HG03139 (cell line): ENCODE measurements around the gene ECEL1.
"Not testable (repeated sequence)": the region's sequence is repeated elsewhere in the genome, so short reads cannot be mapped to it uniquely, and the experiment has no call there.

Experiments used
- ATAC-seq: cut with Tn5 transposase; IDR thresholded peaks from one replicate; pipeline ENCODE4 v1.9.1; 2021; ENCODE audit not compliant: unreplicated experiment

The ECEL1 gene

DNA sequence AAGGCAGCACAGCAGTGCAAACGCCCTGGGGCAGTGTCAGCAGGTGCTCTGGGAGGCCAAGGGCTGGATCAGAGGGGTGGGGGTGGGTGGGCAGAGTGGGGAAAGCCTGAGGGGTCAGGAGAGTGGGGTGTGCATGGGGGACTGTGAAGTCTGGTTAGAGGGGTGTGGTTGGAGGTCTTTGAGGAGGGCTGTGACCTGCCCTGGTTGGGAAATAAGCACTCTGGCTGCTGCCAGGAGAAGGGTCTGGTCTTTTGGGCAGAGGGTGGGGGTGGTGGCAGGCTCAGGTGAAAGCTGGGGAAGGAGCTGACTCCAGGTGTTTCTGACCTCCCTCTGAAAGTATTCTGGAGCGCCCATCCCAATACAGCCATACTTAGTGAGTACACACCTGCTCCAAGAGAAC, 27.5 kb downstream of the ECEL1 start:
- no peak for ATAC-seq

DNA sequence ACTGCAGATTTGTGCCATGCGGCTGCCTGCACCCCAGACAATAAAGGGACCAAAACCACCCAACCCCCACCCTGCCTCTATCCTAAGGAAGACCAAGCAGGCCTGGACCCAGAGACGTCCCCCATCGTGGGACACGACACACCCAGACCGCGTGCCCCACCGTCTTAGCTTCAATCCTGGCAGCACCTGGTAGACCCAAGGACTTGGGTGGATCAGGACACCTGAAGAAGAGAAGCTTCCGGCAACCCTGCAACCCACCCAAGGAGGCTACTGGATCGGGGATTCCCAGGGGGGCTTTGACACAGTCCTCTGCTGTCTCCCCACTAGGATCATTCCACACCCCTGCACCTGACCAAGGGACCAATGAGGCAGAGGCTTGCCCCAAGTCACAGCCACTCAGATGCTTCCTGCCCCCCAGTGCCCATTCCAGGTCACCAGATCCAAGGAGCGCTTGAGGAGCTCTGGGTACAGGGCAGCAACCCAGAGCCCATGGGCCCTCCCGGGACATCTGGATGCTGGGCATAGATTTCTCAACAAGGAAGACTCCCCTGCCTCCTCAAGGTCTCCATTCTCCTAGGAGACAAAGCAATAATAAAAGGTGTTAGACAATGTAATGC, 28.1 kb downstream of the ECEL1 start:
- ATAC-seq, result no peak

DNA sequence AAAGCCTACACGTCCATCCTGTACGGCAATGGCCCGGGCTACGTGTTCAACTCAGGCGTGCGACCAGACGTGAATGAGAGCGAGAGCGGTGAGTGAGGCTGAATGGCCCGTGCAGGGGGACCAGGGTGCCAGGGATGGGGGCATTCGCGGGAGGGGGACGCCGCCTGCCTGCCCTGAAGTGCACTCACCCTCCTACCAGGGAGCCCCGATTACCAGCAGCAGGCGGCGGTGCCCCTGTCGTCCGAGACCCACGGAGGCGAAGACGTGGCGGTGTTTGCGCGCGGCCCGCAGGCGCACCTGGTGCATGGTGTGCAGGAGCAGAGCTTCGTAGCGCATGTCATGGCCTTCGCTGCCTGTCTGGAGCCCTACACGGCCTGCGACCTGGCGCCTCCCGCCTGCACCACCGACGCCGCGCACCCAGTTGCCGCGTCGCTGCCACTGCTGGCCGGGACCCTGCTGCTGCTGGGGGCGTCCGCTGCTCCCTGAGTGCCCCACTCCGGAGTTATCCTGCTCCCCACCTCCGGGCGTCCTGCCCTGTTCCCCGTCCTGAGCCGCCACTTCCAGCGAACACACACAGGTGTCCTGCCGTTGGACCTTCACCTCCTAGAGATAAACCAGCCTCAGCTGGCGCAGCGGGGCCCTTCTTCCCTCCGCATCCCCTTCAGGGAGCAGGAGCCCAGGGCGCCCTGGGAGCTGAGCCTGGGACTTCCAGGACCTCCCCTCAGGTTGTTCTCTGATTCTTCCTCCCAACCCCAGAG, 28.8 kb downstream of the ECEL1 start:
- ATAC-seq, result no peak

DNA sequence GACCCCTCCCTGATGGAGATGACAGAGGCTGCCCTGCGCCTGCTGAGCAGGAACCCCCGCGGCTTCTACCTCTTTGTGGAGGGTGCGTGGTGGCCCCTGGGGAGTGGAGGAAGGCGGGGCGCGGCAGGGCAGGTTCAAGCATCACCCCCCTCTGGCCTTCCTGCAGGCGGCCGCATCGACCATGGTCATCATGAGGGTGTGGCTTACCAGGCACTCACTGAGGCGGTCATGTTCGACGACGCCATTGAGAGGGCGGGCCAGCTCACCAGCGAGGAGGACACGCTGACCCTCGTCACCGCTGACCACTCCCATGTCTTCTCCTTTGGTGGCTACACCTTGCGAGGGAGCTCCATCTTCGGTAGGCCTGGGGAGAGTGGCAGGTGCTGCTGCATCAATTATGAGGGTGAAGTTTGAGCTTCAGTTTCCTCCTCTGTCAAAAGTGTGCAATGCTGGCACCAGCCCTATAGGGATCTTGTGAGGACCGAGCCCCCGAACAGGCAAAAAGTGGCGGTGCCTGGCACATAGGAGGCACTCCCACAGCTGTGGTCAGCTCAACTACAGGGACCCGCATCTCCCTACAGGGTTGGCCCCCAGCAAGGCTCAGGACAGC, 29.5 kb downstream of the ECEL1 start:
- ATAC-seq, result no peak

DNA sequence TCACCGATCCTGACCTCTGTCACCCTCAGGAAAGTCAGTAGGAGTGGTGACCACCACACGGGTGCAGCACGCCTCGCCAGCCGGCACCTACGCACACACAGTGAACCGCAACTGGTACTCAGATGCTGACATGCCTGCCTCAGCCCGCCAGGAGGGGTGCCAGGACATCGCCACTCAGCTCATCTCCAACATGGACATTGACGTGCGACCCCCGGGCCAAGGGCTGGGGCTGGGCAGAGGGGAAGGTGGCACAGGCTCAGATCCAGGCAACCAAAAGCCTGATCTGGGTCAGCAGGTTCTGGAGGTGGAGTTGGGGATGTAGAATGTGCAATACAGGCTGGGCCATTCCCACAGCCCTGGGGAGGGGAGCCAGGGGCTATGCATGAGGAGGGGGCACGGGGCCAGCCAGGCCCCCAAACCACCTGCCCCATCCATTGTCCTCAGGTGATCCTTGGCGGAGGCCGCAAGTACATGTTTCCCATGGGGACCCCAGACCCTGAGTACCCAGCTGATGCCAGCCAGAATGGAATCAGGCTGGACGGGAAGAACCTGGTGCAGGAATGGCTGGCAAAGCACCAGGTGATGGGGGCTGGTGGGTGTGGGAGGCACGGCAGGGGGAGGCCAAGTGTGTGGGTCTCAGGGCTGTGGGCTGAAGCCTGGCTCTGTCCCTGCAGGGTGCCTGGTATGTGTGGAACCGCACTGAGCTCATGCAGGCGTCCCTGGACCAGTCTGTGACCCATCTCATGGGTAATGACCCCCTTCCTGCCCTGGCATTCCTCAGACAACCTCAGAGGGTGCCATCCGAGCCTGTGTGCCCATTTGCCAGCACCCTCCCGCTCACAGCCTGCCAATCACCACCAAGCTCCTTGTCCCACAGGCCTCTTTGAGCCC, 30.3 kb downstream of the ECEL1 start:
- no peak for ATAC-seq

DNA sequence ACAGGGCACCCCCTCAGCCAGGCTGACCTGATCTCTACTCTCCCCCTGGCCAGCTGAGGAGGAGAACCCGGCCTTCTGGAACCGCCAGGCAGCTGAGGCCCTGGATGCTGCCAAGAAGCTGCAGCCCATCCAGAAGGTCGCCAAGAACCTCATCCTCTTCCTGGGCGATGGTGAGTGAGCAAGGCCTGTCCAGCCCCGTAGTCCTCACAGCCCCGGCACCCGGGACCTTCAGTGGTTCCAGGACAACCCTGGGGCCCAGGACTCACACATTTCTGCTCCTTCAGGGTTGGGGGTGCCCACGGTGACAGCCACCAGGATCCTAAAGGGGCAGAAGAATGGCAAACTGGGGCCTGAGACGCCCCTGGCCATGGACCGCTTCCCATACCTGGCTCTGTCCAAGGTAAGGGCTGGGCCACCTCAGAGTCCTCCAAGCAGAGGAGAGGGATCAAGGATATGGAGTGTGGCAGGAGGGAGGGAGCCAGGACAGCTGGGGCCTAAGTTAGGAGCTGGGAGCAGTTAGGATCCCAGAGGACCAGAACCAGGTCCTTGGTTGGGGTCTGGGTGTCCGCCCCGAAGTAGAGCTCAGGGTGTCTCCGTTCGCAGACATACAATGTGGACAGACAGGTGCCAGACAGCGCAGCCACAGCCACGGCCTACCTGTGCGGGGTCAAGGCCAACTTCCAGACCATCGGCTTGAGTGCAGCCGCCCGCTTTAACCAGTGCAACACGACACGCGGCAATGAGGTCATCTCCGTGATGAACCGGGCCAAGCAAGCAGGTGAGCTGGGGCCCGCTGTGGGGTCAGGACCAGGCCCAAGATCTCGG, 31.1 kb downstream of the ECEL1 start:
- no peak for ATAC-seq

DNA sequence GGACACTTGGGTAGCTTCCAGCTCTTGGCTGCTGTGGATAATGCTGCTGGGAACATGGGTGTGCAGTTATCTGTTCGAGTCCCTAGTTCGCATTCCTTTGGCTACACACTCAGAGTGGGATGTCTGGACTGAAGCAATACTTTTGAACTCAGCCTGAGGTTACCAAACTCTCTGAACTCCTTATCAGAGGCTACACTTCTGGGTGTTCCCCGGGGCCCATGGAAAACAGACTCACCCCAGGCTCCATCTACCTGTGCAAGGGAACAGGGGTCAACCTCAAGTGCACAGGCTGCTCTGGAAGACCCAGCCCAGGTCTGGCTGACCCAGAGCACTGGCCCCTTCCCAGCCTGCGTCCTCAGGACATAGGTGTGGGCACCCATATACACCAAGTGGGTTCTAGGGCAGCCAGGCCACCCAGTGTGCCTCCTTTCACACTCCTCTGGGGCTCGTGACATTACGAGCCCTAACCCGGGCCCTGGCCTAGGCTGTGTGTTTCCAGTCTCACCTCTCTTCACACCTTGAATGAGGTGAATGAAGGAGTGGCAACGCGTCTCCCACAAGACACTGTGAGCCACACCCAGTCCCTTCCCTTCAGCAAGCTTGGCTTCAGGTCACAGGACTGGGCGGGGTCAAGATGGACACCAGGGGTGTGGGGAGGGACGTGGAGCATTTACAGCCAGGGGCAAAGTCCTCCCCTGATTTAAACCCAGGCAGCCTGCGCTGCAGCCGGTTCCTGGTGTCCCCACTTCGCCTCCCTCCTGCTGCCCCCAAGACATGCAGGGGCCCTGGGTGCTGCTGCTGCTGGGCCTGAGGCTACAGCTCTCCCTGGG, 32.0 kb downstream of the ECEL1 start, which contains the start of gene ALPI:
Gene ALPI, plus strand, starts transcription at position 728 of the 830 bp plus-strand sequence. Its CDS starts 47 bp downstream, at position 775.
- no peak for ATAC-seq

DNA sequence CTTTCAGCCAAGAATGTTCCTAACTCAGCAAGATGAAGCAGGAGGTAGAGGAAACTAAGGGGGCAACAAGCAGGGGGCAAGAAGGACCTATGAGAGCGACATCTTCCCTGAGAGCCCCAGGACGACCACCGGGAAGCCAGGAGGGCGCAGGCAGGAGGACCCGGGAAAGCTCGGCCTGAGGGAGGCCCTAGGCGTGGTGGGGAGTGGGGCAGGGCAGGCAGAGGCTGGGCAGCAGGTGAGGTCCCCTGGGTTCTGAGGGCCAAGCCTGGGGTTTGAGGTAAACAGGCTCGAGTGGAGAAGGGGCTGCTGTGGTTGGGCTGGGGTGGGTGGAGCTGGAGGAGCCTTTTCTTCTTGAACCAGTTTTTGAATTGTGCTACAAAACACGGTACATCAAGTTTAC, 33.0 kb downstream of the ECEL1 start:
- no peak for ATAC-seq

DNA sequence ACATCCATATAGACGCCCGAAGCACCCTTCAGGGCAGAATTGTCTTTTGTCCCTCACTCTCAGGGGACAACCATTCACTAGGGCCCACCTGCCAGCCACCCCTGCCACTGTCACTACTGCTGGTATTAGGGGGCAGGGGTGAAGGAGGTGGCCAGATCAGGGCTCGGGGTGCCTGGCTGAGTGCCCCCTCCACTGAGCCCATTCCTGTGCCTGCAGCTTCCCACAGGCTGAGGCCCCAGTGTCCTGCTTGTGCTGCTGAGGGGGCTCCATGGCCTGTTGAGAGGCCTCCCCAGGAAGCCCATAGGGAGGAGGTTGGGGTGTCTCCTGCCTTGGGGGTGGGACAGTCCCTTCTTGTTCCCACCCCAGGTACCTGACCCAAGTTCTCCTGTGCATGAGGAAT, 36.0 kb downstream of the ECEL1 start:
- not testable (repeated sequence) for ATAC-seq

DNA sequence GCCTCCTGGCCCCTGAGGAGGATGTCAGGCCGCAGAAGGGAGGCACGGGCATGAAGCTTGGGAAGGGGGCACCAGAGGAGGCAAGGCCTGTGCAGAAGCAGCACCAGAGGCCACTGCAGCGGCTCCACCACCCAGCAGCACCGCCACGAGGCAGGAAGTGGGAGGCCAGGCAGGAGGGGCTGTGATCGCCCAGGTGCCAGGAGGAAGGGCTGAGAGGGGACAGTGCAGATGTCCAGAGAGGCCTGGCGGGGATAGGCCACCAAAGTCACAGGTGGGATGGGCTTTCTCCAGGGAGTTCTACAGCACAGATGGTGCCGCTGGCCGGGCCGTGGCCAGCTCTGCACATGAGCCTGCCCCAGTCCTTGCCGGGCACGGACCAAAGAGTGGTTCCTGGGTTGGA, 37.7 kb downstream of the ECEL1 start:
- ATAC-seq, result no peak

DNA sequence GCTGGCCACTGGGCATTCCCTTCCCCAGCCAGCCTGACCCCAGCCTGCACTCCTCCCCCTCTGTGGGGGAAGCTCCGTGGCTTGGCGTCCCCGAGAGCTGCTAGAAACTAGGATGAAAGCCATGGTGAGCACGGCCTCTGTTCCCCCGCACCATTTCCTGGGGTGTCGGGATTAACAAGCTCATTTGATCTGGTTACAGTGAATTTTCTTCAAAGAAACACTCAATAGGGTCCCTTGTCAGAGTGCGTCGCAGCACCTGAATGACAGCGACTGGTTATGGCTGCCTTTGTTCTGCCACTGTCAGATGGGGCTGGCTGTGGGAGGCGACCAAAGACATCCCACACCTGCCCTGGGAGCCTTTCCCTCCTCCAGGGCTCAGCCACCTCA, 39.3 kb downstream of the ECEL1 start:
- ATAC-seq, result no peak

DNA sequence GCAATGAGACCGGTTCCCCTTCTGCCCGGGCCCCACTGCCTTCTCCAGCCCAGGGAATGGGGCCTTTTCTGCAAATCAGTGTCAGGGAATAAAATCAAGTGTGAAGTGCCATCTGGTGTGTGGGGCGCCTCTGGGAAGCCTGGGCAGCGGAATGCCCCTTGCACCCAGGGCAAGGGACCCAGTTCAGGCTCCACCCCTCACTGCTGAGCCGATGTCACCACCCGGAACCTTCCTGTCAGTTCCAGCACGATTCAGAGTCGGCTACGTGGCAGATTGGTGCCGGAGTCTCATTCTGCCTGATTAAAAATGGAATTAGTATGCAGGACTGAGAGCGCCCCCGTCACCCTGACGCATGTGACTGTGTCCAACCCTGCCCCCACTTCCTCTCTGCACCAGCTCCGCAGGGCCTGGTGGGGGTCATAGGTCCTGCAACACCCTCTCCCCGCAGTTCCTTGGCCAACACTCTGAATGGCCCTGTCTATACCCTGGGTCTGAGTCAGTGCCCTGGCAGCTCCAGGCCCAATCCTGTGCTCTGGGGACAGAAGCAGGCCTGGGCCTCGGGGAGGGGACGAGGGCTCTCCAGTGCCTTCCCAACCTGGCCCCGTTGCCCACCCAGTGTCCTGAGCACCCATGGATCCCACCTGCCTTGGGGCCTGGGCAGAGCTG, 39.9 kb downstream of the ECEL1 start:
- no peak for ATAC-seq

DNA sequence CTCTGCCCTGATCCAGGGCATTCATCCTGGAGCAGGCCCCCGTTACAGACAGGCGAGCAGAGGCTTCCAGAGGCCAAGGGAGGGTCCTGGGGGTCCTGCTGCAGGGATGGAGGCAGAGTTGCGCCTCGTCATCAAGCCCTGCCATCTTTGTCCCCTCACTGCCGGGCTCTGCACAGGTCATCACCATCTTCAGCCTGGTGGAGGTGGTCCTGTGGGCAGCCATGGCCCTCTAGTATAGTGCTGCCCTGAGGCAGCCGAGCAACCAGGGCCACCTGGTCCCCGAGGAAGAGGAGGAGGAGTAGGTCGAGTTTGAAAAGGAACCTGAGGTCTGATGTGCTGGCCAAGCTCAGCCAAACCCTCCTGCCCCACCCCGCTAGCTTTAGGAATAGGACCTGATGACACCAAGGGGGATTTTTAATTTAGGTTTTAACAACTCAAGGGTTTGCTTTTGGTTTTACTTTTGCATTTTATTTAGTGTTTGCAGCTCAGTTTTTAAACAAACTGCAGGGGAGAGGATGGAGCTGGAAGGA, 40.5 kb downstream of the ECEL1 start:
- ATAC-seq, result no peak

DNA sequence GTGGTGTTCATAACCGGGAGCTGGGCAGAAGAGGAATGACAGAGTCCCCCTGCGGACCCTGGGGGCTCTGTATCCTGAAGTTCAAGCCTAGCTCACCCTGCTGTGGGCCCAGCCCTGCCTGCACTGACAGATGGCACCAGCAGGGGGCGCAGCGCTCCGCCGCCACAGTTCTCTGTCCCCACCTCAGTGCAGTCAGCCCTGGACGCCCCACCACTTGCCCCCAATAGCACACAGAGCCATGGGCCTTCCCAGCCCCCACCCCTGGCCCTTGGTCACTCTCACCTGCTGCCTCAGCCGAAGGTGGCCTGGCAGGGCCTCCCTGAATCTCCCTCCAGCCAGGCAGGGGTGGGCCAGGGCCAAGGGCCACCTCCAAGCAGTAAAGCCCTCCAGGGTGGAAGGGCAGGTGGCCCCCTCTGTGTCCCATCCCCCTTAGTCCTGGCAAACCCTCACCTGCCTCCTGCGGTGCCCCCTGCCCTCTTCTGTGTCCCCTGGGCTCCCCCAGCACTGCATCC, 41.3 kb downstream of the ECEL1 start:
- not testable (repeated sequence) for ATAC-seq

DNA sequence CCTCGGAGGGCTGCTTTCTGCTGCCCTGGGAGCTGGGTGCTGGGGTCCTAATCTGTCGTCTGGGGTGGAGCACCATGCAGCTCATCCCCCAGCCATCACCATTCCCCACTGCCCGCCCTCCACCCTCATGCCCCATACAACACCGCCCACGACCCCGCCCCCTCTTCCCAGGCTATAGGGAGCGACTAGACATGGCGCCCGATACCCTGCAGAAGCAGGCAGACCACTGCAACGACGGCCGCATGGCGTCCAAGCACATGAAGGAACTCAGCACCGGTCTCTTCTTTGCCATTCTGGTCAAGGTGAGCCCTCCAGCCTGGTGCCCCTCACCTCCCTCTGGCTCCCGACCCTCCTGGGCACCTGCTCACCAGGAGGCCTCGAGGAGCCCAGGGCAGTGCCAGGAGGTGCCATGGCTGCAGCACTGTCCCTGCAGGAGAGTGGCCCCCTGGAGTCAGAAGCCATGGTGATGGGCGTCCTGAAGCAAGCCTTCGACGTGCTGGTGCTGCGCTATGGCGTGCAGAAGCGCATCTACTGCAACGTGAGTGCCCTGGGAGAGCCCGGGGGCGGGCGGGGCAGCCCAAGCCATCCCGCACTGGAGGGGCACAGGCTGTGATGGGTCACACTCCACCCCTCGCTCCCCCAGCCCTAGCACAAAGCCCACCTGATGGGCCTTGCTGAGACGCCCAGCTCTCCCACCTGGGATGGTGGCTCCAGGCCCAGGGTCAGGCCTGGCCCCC, 42.3 kb downstream of the ECEL1 start:
- ATAC-seq, result not testable (repeated sequence)

DNA sequence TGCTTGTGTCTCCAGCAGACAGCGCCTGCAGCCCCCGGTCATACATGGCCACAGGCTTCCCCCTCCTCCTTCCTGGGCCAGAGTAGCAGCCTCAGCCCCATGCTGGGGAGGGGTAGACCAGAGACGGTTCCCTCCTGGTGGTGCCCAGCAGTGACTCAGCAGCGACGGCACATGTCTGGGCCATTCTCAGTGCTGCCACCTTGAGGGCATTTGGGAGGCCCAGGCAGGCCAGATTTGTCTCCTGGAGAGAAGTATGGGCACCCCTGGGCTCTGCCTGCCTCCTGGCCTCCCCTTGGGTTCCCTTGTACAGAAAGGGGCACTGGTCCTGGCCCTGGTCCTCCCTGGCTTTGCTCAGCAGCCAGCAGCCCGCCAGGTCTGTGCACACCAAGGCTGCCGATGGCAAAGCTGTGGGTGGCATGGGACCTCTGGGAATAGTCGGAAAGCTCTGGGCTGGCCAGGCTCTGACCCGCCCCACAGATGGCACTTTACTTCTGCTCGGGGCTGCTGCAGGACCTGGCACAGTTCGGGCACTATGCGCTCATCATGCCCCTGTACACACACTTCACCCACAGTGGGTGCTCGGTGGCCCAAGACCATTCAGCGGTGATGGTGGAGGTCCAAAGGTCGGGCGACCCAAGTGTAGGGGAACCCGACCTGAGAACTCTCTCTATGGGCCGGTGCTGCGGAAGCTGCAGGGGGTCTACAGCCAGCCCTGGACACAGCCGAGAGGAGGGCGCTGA, 43.1 kb downstream of the ECEL1 start:
- ATAC-seq, result no peak
